Stimulated activated CD4-positive, alpha-beta T cell treated with anti-CD3 and anti-CD28 coated beads, TNF-alpha, amount 100 ng/mL, for 1 hour (primary cell): ENCODE results near the gene TM2D1.
"Not testable (repeated sequence)": the region's sequence is repeated elsewhere in the genome, so short reads cannot be mapped to it uniquely, and the experiment has no call there.

ENCODE experiments used
- DNase-seq, 3 donors: peaks; one replicate each; pipeline ENCODE4 v3.0.0-alpha.2; 2020; ENCODE audit warnings: low read depth in 3 of 3, low spot score in 1 of 3

TM2D1 gene

GRCh38 chr1:61718996-61719663, 5.8 kb downstream of the TM2D1 start:
- not testable (repeated sequence) for DNase-seq

GRCh38 chr1:61711969-61712368, 13.0 kb downstream of the TM2D1 start:
- DNase-seq: no peak

- DNase-seq: not testable (repeated sequence)
These were observed 13.7 kb downstream of the TM2D1 start for GRCh38 chr1:61711257-61711656.

GRCh38 chr1:61709908-61710289, 15.0 kb downstream of the TM2D1 start:
- DNase-seq: no peak

- DNase-seq: no peak
These were observed 15.7 kb downstream of the TM2D1 start for GRCh38 chr1:61708953-61709907.

- DNase-seq: no peak
These were observed 24.8 kb downstream of the TM2D1 start for GRCh38 chr1:61699911-61700851.

GRCh38 chr1:61692155-61692800, 32.7 kb downstream of the TM2D1 start:
- no peak for DNase-seq

- DNase-seq: no peak
These were observed 37.0 kb downstream of the TM2D1 start for GRCh38 chr1:61687901-61688300.

- DNase-seq: no peak
These were observed 42.0 kb downstream of the TM2D1 start for GRCh38 chr1:61682891-61683290.

GRCh38 chr1:61680500-61680899, 44.4 kb downstream of the TM2D1 start:
- no peak for DNase-seq

- not testable (repeated sequence) for DNase-seq
These were observed 48.1 kb downstream of the TM2D1 start for GRCh38 chr1:61676881-61677280.

- no peak for DNase-seq
These were observed 50.7 kb downstream of the TM2D1 start for GRCh38 chr1:61674221-61674620.

- DNase-seq: no peak
These were observed 52.6 kb downstream of the TM2D1 start for GRCh38 chr1:61672376-61672775.

GRCh38 chr1:61670445-61670844, 54.5 kb downstream of the TM2D1 start:
- no peak for DNase-seq

- DNase-seq: no peak
These were observed 54.9 kb downstream of the TM2D1 start for GRCh38 chr1:61670016-61670415.

- DNase-seq: no peak
These were observed 65.9 kb downstream of the TM2D1 start for GRCh38 chr1:61659061-61659460.

- no peak for DNase-seq
These were observed 69.5 kb downstream of the TM2D1 start for GRCh38 chr1:61655453-61655852.

GRCh38 chr1:61654067-61654466, 70.9 kb downstream of the TM2D1 start:
- no peak for DNase-seq

GRCh38 chr1:61648983-61649742, 75.8 kb downstream of the TM2D1 start:
- DNase-seq: no peak

GRCh38 chr1:61647142-61647541, 77.8 kb downstream of the TM2D1 start:
- no peak for DNase-seq
